Measurements from ENCODE around the gene SMAD7.

- no peak for TF ChIP-seq HDAC2 (IDR thresholded peaks at IDR 0.05)
- no peak for TF ChIP-seq BCL11A (IDR thresholded peaks at IDR 0.05; ENCODE audit: low read depth, low read length)
- TF ChIP-seq, protein P1, sequence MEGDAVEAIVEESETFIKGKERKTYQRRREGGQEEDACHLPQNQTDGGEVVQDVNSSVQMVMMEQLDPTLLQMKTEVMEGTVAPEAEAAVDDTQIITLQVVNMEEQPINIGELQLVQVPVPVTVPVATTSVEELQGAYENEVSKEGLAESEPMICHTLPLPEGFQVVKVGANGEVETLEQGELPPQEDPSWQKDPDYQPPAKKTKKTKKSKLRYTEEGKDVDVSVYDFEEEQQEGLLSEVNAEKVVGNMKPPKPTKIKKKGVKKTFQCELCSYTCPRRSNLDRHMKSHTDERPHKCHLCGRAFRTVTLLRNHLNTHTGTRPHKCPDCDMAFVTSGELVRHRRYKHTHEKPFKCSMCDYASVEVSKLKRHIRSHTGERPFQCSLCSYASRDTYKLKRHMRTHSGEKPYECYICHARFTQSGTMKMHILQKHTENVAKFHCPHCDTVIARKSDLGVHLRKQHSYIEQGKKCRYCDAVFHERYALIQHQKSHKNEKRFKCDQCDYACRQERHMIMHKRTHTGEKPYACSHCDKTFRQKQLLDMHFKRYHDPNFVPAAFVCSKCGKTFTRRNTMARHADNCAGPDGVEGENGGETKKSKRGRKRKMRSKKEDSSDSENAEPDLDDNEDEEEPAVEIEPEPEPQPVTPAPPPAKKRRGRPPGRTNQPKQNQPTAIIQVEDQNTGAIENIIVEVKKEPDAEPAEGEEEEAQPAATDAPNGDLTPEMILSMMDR (IDR thresholded peaks at IDR 0.05 in 2 of 3, conservative IDR thresholded peaks at IDR 0.05 in 1 of 3; ENCODE audit: control insufficient read depth in 2 of 3, extremely low read depth in 1 of 3, insufficient read depth in 1 of 3, low read depth in 3 of 3, low read length in 3 of 3) = no peak
- no peak for TF ChIP-seq FOS (IDR thresholded peaks at IDR 0.05; ENCODE audit: borderline replicate concordance, extremely low read depth, insufficient read length)
- TF ChIP-seq, protein P2, sequence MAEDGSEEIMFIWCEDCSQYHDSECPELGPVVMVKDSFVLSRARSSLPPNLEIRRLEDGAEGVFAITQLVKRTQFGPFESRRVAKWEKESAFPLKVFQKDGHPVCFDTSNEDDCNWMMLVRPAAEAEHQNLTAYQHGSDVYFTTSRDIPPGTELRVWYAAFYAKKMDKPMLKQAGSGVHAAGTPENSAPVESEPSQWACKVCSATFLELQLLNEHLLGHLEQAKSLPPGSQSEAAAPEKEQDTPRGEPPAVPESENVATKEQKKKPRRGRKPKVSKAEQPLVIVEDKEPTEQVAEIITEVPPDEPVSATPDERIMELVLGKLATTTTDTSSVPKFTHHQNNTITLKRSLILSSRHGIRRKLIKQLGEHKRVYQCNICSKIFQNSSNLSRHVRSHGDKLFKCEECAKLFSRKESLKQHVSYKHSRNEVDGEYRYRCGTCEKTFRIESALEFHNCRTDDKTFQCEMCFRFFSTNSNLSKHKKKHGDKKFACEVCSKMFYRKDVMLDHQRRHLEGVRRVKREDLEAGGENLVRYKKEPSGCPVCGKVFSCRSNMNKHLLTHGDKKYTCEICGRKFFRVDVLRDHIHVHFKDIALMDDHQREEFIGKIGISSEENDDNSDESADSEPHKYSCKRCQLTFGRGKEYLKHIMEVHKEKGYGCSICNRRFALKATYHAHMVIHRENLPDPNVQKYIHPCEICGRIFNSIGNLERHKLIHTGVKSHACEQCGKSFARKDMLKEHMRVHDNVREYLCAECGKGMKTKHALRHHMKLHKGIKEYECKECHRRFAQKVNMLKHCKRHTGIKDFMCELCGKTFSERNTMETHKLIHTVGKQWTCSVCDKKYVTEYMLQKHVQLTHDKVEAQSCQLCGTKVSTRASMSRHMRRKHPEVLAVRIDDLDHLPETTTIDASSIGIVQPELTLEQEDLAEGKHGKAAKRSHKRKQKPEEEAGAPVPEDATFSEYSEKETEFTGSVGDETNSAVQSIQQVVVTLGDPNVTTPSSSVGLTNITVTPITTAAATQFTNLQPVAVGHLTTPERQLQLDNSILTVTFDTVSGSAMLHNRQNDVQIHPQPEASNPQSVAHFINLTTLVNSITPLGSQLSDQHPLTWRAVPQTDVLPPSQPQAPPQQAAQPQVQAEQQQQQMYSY (CRISPR knock-in tag; IDR thresholded peaks at IDR 0.05) = no peak
- no peak for TF ChIP-seq SREBF2 (IDR thresholded peaks at IDR 0.05; ENCODE audit: low read length)
- no peak for TF ChIP-seq MXI1 (IDR thresholded peaks at IDR 0.05; ENCODE audit: low read depth, low read length)
- TF ChIP-seq ESRRA (IDR thresholded peaks at IDR 0.05; ENCODE audit: low read length) = no peak
- TF ChIP-seq KDM1A (IDR thresholded peaks at IDR 0.05; ENCODE audit: borderline replicate concordance) = no peak
Observed at GRCh38 chr18:48927286-48928080, 23.3 kb downstream of the SMAD7 start.
